GM19395 (cell line): ENCODE data around the gene TUB.

ENCODE experiments used
- ATAC-seq: cut with Tn5 transposase; IDR thresholded peaks from one replicate; pipeline ENCODE4 v1.9.1; 2021; ENCODE audit warnings: mild to moderate bottlenecking, moderate library complexity; ENCODE audit not compliant: unreplicated experiment

TUB gene, protein sequence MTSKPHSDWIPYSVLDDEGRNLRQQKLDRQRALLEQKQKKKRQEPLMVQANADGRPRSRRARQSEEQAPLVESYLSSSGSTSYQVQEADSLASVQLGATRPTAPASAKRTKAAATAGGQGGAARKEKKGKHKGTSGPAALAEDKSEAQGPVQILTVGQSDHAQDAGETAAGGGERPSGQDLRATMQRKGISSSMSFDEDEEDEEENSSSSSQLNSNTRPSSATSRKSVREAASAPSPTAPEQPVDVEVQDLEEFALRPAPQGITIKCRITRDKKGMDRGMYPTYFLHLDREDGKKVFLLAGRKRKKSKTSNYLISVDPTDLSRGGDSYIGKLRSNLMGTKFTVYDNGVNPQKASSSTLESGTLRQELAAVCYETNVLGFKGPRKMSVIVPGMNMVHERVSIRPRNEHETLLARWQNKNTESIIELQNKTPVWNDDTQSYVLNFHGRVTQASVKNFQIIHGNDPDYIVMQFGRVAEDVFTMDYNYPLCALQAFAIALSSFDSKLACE

DNA sequence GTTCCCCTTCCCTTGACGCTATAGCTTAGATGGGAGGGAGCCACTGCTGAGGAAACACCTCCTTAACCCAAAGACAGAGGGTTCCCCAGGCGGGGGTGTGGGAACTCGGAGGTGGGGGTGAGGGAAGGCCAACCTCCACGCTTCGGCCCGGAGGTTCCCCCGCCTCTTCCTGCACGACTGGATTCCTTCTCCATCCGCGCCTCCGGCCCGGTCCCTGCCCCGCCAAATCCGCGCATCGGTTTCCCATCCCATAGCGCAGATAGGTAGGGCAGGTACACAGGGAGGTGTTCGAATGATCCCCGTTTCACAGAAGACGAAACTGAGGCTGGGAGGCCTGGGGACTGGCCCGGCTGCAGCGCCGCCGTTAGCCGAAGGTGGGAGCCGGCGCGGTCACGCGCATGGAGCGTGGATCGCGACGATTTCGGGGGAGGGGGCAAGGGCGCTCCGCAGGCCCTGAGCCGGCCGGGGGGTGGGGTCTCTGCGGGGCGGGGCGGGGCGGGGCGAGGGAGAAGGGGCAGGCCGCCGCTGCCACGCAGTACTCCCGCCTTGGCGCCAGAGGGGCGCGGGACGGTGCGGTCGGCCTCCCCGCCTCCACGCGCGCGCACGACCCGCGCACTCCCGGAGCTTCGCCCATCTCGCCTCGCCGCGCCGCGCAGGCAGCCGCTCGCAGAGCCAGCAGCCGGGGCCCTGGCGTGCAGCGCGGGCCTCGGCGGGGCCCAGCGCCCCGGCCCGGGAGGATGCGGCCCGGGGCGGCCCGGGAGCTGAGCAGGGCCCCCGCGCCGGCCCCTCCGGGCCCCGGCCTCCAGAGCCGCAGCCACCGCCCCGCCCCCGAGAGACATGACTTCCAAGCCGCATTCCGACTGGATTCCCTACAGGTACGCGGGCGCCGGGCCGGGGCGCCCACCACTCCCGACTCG lies at the start of gene TUB:
TUB (plus strand) TSS at position 538 of the 917 bp plus-strand sequence; CDS start at position 838, 300 bp downstream.
- no peak for ATAC-seq

DNA sequence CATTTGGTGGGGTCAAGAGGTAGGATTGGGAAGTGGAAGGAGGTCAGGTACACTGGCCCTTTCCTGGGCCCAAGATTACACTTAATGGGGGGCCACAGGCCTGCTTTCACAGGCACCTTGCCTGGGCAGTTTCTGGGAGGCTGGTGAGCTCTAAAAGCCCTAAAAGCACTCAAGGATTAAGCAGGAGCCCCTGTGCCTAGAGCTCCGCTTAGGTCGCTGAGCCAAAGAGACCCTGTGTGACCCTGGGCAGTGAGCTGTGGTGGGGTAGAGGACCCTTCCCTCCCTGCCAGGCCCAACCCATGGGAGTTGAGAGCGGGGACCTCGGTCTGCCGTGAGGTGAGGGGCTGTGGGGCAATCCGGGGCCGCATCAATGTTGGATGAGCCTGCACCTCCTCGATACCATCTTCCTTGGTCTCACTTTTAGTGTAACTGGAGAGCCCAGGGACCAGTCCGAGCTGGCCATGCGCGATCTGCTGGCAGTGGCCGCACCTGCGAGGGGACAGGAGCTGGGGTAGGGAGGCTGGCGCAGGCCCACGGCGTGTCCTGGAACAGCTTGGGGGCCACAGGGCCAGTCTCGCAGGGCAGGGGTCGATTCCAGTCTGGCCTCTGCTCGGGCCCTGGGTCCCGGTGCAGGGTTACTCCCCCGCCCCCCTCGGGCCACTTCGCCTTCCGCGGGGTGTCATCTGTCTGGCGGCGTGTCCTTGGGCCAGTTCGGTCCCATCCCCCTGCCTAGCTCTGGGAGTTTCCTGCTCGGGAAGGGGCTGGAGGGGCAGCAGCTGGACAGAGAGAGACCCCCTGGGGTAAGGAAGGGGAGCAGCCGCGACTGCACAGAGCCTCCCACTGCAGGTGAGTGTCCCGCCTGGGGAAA lies 49.5 kb upstream of the TUB start:
- no peak for ATAC-seq

DNA sequence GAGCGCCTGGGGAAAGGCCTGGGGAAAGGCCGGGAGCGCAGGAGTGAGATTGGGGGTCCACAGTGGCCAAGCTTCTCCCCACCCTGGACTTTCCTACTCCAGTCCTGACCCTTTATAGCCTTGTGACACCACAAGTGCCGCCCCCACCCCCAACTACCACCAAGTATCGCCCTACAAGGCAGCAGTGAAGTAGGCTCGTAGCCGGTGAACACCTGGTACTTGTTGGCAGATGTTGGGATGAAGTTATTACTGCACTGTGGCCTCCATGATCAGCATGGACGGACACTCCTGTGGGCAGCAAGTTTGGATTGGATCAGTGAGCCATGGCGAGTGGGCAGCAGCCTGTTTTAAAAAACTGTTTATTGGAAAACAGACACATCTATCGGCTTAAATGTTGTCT lies 48.9 kb upstream of the TUB start:
- ATAC-seq = no peak

DNA sequence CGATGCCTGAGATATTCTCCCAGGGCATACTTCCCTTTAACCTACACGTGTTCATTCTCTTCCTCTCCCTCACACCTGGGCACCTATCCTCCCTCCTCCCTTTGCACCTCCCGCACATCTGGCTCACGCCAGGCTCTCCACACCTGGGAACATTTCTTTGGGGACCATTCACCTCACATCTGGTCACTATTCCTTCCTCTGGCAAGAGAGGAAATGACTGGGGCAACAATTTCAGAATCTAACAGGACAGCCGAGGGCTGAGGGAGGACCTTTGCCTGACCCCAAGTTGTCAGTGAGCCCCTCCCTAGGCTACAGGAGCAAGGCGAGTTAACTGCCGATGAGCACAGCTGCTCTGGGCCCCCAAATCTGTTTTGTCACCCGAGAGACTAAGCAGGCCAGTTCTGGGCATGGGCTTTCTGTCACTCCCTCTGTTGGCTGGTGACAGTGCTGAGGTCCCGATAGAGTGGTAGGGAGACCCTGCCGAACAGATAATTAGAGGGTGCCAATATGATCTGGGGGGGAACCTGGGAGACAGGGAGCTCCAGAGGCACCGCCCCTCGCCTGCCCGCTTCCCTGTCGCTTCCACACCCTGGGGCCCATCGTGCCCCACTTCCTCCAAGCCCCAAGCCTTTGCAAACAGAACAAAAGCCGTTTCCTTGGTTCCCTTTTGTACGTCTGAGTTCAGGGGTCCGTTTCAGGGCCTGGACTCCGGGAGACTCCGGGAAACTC lies 48.3 kb upstream of the TUB start:
- ATAC-seq = no peak

DNA sequence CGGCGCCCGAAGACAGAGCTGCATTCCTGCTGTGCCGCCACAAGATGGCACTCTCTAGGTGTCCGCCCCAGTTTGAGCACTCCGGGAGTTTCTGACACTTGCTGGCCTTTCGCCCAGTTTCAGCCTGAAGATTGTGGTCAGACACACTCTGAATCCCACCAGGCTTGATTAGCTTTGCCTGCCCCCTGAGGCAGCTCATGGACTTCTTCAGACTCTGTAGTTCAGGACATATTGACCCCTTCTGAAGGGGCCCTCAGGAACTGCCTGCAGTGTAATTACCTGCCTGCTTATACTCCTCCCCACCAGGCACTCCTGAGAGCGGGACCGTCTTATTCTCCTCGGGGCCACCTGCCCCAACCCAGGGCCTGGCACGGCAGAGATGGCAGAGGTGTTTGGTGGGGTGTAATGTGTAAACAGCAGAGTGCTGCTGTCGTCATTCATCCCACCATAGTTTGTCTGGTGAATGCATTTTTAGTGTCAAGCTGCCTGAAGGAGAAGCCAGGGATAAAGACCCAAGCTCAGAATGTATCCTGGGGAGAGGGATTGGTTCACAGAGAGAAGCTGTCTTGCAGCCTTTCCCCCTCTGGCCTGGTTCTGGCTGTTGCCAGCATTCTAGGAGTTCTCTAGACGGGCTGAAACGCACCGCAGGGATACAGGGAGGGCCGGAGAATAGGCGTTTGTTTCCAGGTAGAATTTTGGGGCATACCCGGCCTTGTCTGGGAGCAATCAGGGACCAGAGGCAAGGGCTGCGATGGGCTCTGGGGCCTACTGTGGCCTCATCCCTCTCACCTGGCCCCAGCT lies 47.5 kb upstream of the TUB start:
- ATAC-seq = peak; percentile 72

DNA sequence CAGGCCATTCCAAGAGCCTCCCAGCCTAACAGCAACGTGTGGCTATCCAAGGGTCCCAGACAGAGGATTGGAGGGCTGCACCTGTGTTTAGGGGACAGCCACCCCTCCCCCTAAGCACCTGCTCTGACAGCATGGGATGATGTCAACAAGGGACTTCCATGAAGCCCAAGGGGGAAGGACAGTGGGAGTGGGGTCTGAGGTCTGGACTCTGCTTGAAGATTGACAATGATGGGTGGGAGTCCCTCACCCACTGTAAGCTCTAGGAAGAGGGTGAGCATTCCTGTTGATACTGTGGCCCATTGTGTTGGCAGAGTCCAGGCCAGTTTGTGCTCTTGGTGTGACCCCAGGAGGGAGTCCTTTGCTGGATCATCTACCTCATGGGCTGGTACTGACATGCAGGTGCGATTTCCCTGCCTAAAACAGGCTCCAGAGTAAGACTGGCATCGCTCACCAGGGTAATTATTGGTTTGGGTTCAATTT lies 46.9 kb upstream of the TUB start:
- ATAC-seq = no peak

DNA sequence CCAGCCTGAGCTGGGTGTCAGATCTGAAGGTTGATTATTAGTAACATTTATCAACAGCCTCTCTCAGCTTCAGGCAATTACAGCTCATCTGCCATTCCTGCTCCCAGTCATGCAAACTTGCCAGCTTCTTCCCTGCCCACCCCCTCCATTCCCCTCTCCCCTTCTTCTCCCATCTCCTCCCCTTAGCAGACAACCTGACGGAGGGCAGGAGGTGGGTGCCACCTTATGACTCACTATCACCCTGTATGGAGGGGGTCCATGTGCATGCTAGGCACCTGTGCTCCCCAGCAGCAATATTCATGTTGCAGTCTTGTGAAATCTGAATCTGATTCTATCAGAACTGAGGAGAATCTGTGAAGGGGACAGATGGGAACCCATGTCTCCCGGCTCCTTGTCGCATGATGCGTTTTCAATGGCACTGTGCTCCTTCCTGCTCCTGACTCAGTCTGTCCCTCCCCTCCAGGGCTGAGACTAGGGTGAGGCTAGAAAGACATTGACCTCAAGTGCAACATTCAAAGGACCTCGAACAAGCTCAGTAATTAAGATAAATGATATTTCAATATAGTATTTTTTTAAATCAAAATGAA lies 46.3 kb upstream of the TUB start:
- ATAC-seq = no peak

DNA sequence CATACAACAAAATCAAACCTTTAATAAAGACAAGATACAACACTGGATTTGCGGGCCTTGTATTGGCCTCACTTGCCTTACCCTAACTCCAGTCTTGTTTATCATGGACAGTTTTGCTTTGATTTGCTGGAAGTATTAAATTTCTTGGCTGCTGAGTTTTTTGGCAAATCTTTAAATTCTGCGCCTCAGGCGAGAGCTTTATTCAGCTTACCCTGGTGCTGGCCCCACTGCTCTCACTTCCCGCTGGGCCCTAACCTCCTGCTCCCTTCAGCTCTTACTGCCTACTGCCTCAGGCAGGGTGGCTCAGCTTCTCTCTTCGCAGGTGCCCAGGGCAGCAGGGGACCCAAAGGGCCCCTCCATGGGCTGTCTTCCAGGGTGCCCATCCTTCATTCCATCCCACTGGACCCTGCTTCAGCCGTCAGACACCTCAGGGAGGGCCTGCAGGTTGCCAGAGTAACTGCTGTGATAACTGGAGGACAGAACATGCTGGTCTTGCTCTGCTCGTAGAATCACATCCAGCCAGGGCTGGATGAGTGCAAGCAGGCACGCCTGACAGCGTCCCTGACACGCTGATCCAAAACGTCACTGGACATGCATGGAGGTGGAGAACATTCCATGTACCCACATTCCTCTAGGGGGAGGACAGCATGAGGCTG lies 45.7 kb upstream of the TUB start:
- ATAC-seq = no peak

DNA sequence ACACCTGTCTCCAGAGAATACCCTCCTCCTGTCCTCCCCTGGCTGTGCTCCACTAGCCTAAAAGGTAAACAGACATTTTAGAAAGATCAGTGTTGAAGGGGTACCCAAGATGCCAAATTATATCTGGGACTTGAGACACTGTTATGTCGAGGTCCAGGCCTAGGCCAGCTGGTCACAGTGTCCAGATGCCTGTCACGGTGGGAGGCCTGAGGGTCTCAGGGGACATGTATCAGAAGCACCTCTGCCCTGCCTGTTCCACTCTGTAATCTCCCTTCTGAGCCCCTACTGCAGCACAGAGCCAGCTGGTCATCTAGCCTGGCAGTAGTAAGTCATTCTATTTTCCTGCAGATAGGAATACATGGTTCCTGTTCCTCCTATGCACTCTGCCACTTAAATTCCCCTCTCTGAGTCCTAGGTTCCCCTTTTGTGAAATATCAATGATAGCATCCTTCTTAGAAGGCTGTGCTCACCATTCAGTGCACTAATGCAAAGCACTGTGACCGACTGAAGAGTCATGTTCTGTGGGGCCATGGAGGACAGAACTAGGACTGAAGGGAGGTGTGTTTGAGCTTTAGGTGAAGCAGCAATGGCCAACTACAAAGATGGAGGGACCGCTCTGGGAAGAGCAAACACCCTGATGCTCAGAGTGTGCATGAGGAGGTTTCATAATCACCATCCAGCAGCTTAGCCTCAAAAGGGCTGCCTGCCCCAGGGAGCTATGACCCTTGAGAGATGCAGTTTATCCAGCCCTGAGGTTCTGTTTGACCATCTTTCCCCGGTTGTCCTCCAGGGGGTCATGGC lies 44.8 kb upstream of the TUB start:
- no peak for ATAC-seq

DNA sequence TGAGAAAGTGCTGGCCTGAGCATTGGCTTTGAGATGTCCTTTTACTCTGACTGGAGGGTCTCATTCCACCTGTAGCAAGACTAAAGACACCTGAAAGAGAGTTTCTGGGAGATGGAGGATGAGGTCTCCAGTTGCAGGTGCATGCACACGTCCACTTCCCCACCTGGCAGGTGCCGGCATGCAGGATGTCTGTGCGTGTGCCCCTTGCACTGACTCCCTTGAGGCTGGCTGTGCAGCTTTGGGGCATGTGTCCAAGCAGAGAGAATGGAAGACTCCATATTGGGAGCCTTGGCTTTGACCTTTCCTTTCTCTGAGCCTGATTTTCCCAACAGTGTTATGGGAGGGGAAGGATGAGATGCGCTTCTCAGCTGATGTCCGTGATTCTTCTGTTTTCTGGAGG lies 44.0 kb upstream of the TUB start:
- ATAC-seq = no peak

DNA sequence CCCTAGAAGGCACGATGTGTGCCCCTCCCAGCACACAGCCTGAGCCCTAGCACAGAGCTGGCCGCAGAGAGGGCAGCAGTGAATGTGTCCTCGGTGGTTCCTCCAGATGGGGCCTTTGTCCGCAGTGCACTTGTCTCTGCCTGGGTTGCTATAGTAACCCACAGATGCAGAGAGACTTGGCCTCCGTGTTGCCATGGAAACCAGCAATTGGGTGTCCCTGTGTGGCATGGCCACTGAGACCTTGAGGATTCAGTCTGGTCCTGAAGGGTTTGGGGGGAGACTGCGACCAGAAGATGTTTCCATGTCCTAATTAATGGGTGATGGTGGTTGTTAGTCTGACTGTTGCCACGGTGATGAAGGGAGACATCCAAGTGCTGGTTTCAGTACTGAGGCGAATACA lies 42.6 kb upstream of the TUB start:
- no peak for ATAC-seq

DNA sequence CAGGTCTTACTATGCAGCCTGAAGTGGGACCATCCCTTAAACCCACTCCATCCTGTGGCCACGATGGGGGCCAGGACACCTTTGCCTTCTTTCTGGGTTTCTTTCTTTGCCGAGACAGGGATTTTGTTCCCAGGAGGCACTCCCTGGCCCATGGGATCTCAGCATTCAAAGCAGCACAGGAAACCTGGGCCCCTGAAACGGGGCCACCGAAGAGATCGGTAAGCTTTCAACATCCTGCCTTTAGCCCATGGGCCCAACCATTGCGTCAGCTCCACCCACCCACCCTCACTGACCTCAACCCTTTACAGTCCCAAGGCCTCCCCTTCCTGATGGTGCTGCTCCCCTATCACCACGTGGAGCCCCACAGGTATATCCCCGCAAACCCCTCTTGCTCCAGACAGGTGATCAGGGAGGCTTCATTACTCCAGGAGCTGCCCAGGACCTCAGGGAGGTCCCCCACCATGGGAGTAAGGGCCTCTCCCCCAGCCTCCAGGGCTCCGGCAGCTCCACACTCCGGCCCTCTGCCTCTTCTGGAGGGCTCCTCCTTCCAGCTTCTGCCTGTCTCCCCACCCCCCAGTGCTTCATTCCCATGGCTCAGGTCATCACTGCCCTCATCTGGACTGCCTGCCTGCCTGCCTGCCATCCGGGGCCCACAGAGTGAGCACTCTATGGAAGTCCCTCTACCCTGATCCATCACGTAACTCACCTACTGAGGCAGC lies 42.0 kb upstream of the TUB start:
- ATAC-seq = no peak

DNA sequence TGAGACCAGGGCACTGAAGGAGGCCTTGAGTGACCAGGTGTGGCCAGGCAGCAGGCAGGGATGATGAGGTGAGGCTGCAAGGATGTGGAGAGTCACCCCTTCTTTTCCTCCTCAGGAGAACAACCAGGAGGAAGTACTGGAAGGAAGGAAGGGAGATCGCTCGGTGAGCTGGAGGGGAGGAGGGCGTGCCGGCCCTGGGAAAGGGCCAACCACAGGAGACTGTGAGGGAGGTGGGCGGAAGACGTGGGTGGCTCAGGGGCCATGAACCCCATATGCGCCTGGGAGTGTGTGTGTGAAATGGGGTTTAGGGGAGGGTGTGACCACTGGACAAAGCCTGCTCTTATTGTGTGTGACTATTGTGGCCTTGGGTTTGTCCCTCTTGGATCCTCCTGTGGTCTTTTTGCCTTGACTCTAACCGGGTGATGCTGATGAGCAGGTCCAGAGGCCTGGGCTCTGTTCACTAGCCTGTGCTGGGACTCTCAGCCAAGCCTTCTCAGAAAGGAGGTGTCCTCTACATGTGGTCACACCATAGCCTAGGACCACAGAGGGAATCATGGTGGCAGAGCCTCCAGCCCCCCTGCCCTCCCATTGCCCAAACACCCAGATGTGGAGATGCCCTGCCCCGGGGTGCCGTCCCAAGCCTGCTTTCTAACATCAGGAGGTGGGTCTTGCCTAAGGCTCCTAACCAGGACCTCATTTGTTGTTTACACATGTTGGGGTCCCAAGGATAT lies 41.3 kb upstream of the TUB start:
- ATAC-seq = no peak

DNA sequence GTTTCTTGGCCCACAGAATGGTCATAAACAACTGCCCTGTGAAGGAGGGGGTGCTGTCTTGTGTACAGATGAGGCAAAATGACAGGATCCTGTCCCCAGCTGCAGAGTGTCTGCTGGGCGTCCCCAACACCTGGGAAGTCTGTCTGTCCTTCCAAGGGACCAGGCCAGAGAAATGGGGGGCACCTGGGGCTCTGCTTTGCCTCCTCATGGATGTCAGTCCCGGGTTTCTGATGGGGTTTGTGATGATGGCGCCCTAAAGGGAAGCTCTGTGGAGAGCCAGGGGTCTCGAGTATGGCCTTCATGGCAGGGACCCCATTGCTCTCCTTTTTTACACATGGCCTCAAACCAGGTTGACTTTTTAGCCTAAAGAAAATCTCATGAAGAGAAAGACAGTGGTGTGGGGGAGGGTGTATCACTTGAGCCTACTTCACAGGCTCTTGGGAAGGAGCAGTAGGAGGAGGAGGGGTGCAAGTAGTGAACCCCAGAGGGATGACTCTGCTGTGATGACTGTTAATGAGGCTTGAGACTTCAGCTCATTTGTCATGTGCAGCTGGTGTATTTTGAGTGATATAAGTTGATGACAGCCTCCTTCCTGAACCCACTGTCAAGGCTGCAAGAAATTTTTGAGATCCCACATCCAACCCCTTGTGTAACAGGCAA lies 40.6 kb upstream of the TUB start:
- ATAC-seq = no peak

DNA sequence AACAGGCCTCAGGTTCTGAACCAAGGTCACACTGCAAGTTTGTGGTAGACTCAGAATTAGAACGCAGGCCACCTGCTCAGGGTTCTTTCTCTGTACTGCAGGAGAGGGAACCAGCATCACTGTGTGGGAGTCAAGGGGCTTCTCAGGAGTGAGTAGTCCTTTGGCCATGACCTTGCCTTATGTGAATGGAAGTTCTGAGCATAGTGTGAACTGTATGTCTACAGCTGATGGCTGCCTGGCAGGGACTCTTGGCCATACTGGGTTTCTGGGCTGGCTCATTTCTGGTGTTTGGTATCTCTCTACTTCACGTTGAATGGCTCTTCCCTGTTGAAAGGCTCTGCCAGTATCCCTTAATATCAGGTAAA lies 40.1 kb upstream of the TUB start:
- ATAC-seq = no peak

DNA sequence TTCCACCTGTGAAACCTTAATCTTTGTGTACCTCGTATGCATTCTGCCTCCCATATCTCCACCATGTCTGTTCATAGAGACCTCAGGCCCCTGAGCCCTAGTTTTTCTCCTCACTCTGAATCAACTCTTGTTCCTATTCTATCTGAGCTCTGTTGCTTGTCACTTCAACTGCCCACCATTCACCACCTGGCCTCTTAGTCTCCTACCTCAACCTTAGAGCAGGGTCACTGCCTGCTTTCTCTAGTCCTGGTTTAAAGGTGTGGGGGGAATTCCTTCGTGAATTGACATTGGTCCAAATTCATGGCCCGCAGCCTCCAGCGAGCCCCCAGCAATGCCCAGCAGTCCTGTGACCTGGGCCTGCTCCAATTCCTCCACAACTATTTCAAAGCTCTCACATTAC lies 39.4 kb upstream of the TUB start:
- no peak for ATAC-seq
